ENCODE measurements around the gene ENTREP1.
A peak's percentile ranks its signal among the peaks of the same experiment; 100 is the strongest.
"Not testable (repeated sequence)": the region's sequence is repeated elsewhere in the genome, so short reads cannot be mapped to it uniquely, and the experiment has no call there.

Gene ENTREP1, protein sequence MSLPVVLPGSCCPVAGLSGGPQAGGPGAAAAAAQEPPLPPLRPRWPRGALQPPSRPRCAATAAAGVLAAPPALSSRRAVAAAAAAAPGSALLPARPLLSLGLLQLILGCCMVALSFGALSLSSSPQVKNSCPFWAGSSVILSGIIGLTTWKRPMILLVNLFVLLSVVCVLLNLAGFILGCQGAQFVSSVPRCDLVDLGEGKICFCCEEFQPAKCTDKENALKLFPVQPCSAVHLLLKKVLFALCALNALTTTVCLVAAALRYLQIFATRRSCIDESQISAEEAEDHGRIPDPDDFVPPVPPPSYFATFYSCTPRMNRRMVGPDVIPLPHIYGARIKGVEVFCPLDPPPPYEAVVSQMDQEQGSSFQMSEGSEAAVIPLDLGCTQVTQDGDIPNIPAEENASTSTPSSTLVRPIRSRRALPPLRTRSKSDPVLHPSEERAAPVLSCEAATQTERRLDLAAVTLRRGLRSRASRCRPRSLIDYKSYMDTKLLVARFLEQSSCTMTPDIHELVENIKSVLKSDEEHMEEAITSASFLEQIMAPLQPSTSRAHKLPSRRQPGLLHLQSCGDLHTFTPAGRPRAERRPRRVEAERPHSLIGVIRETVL

GRCh38 chr9:69324549-69325401 lies at the start of gene ENTREP1:
Gene ENTREP1 (plus strand): TSS chr9:69325215. CDS start chr9:69325310, 95 bp downstream.
- peak within 1 kb of the TSS; percentile 27; the same call in 1 of the 2 replicates for H3K4me3 ChIP-seq (ENCODE audit: low read length)
- no peak for TF ChIP-seq ZNF274 (IDR thresholded peaks at IDR 0.05; ENCODE audit: low read depth, low read length)

- TF ChIP-seq ZNF274 (IDR thresholded peaks at IDR 0.05; ENCODE audit: low read depth, low read length) = no peak
- no peak overlapping the region for H3K4me3 ChIP-seq (ENCODE audit: low read length)
These were observed 48.2 kb upstream of the ENTREP1 start for GRCh38 chr9:69276775-69277174.

GRCh38 chr9:69279084-69279731 lies 45.8 kb upstream of the ENTREP1 start:
- TF ChIP-seq ZNF274 (IDR thresholded peaks at IDR 0.05; ENCODE audit: low read depth, low read length) = no peak
- H3K4me3 ChIP-seq (ENCODE audit: low read length) = no peak overlapping the region

DNA sequence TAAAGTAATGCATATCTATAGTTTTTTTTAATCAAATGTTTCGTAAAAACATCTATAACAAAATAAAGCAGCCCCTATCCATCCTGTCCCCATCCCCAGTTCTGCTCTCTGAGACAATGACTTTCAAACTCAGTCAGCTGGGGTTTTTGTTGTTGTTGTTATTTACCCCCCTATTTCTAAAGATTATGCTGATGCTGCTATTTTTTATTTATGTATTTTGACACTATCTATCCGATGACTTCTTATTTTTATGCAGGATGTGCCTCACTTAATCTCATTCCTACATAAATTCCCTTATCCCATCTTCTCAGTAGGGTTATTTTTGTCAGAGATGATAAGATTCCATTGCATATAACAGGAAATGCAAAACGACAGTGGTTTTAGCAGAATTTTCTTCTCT lies 45.3 kb upstream of the ENTREP1 start:
- no peak overlapping the region for H3K4me3 ChIP-seq (ENCODE audit: low read length)
- no peak for TF ChIP-seq ZNF274 (IDR thresholded peaks at IDR 0.05; ENCODE audit: low read depth, low read length)

DNA sequence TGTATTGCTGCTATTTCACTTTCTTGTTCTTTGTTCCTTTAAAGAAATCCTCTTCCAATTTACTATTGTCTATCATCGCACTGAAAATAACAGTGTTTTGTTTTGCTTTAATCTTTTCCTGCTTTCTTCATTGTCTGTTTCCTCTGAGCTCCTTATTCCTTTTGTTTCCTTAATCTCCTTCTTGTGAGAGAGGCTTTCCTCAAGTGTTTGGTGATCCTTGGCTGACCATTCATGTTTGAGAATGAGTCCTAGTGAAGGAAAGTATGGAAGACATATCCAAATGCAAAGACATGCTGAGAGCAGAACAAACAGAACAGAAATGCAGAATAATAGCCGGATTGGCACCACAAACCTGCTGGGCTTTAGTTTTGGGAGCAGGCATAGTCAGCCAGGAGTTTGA lies 42.0 kb upstream of the ENTREP1 start:
- no peak overlapping the region for H3K4me3 ChIP-seq (ENCODE audit: low read length)
- TF ChIP-seq ZNF274 (IDR thresholded peaks at IDR 0.05; ENCODE audit: low read depth, low read length) = no peak

DNA sequence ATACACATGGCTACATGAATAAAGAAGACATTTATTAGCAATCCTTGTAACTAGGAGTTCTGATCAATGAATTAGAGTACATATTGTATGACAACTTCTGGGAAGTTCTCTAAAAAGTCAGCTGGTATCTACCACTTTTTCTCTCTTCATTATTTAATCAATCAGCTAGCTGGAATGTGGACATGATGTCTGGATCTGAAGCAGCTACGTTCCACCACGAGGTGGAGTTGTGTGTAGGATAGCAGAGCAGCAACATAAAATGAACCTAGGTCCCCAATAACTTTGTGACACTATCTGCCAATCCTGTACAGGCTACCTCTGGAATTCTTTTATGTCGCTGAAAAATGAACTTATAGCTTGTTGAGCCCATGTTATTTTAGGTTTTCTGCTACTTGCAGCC lies 32.9 kb upstream of the ENTREP1 start:
- TF ChIP-seq ZNF274 (IDR thresholded peaks at IDR 0.05; ENCODE audit: low read depth, low read length) = no peak

GRCh38 chr9:69293156-69293555 lies 31.9 kb upstream of the ENTREP1 start:
- H3K4me3 ChIP-seq (ENCODE audit: low read length) = no peak overlapping the region
- TF ChIP-seq ZNF274 (IDR thresholded peaks at IDR 0.05; ENCODE audit: low read depth, low read length) = no peak

More for the DNA sequence above, 32.9 kb upstream of the ENTREP1 start:
- H3K4me3 ChIP-seq (ENCODE audit: low read length) = no peak overlapping the region

DNA sequence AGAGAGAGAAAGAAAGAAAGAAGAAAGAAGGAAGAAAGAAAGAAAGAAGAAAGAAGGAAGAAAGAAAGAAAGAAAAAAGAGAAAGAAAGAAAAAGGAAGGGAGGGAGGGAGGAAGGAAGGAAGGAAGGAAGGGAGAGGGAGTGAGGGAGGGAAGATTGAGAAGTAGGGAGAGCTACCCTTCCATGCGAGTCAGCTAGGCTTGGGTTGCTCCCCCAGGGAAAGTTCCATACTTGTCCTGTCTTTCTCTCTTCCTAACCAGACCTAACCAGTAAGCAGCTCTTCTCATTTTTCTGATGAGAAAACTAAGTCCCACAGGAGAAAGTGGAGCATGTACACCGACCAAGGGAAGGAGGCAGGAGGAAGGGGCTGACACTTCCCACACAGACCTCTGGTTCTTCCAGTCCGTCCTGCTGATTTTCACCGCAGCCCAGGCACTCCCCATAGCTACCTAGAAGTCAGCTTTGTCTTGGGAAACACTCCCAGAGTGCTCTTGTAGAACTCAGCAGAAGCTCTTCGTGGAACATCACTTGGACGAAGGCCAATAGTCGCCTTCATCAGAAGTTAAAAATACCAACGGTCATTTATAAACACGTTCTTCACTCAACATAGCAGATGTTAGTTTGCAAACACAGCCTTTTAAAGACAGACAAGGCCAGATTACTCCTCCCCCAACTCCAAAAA lies 29.0 kb upstream of the ENTREP1 start:
- no peak for TF ChIP-seq ZNF274 (IDR thresholded peaks at IDR 0.05; ENCODE audit: low read depth, low read length)
- no peak overlapping the region for H3K4me3 ChIP-seq (ENCODE audit: low read length)

- no peak overlapping the region for H3K4me3 ChIP-seq (ENCODE audit: low read length)
- TF ChIP-seq ZNF274 (IDR thresholded peaks at IDR 0.05; ENCODE audit: low read depth, low read length) = no peak
These were observed 27.6 kb upstream of the ENTREP1 start for GRCh38 chr9:69297300-69297980.

GRCh38 chr9:69299315-69299714 lies 25.7 kb upstream of the ENTREP1 start:
- TF ChIP-seq ZNF274 (IDR thresholded peaks at IDR 0.05; ENCODE audit: low read depth, low read length) = no peak
- no peak overlapping the region for H3K4me3 ChIP-seq (ENCODE audit: low read length)

DNA sequence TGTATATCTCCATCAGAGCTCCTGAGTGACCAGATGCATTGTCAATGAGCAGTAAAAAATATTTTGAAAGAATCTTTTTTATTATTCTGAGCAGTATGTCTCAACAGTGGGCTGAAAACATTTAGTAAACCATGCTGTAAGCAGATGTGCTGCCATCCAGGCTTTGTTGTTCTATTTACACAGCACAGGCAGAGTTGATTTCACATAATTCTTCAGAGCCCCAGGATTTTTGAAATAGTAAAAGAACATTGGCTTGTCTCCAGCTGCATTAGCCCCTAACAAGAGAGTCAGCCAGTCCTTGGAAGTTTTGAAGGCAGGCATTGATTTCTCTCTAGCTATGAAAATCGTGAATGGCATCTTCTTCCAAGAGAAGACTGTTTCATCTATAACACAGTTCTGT lies 25.2 kb upstream of the ENTREP1 start:
- no peak for TF ChIP-seq ZNF274 (IDR thresholded peaks at IDR 0.05; ENCODE audit: low read depth, low read length)
- H3K4me3 ChIP-seq (ENCODE audit: low read length) = no peak overlapping the region

DNA sequence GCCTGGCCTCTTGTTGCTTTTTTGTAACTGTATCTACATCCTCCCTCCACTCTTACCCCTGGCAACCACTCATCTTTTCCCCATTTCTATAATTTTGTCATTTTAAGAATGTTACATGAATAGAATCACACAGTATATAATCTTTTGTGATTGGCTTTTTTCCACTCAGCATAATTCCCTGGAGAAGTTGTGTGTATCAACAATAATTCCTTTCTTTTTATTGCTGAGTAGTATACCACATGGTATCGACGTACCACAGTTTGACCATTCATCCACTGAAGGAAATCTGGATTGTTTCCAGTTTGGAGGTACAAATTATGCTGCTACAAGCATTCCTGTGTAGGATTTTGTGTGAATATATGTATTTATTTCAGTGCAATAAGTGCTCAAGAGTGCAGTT lies 21.7 kb upstream of the ENTREP1 start:
- no peak overlapping the region for H3K4me3 ChIP-seq (ENCODE audit: low read length)
- TF ChIP-seq ZNF274 (IDR thresholded peaks at IDR 0.05; ENCODE audit: low read depth, low read length) = no peak

GRCh38 chr9:69306895-69307445 lies 18.0 kb upstream of the ENTREP1 start:
- not testable (repeated sequence) for H3K4me3 ChIP-seq (ENCODE audit: low read length)
